ENCODE data around the gene MRPS23. TPM values are rescaled to one million over a fixed set of nuclear protein-coding genes. Genes with fewer than 3 reads are reported as not detected.
A peak's percentile ranks its signal among the peaks of the same experiment; 100 is the strongest.

MRPS23 gene
- total RNA-seq, 1 donor from 2014 or later = 15.3 TPM

DNA sequence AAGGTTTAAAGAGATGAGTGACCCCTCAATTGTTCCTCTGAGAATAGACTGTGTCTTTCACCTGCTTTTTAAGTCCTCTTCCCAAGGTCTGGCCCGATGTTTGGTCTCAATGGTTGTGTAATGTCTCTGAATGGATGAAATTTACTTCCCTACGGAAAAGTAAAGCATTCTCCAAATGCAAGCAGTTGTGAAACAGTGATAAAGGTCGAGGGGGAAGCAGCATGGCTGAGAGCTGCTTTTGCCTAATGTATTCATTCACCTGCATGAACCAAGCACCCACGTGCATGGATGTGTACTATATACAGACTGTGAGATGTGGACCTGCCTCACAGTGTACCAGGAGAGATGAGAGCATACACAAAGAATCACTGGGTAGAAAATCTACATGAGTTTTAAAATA is 11.4 kb downstream of the MRPS23 start:
- DNase-seq = no peak

DNA sequence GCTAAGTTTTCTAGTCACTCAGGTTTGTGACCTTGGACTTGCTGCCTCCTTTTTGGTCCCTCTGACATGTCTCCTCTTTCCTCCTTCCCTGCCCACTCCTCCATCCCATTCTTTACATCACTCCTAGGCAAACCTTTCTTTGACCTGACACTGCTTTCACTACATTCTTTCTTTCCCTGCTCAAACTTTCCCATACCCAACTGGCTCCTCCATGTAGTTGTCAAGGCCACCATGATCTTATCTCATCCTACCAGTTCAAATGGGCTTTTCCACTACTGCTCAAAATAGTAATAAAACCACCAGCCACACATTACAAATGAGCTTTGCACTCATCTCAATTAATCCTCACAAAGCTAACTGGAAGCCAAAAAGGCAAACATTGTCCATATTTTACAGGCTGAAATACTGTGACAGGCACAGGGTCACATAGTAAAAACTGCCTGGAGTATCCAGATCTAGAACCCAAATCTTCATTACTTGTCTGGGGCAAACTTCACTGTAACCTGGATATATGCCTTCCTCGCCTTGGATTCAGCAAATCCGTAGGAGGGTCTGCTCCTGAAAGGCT is 14.4 kb downstream of the MRPS23 start:
- no peak for DNase-seq

DNA sequence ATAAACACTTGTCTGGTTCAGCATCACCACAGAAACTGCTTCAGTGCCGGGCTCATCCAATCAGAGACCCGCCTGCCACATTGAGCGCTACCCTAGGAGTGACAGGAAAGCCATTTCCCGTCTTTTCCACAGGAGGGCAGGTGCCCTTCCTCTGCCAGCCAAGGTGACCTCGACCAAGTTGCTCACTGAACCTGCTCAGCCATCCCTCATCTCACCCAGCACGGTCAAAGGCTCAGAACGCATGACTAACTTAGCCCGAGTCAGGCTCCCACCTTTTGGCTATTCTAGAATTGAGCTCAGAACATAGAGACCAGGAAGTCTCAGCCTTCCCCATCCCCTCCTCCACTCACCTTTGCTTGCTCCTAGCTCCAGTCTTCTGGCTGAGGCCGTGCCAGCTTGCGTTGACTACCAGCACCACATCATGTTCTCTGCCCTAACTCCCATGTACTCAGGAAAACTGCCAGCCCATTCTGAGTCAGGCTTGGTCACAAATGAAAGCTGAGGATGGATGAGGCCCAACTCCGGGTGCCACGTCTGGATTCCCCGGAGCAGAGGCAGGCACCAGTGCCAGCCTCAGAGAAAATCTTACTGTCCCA is 15.6 kb downstream of the MRPS23 start:
- DNase-seq = no peak

DNA sequence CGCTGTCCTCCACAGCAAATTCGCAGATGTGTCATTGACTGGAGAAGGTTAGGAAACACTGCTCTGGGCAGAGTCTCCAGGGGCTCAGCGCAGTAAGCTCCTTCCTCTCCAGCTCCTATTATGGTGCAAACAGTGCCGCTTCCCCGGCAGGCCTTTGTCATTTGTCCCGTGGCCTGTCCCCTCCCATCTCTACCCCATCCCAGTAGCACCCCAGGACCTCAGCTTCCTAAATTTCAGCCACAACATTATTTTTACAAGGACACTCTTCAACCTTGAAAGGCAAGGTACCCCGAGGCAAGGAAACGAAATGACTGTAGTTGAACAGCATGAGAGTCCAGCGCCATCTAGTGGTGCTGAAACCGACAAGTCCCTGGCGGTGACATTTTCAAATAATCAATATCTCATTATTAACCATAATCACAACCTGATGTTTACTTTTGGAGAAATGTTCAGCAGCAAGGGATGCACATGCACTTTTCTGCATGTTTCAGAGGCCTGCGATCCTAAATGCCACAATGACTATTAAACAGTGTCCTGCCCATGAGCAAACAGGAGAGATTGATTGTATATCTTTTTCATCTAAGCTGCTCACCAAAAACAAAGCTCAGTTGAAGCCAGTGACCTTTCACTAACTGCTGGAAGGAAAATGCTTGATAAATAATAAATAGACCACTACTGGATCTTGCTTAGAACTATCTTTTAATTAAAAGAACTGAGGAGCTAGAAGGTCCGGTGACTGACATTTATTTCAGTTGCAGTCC is 16.5 kb downstream of the MRPS23 start:
- DNase-seq = peak; percentile 83

DNA sequence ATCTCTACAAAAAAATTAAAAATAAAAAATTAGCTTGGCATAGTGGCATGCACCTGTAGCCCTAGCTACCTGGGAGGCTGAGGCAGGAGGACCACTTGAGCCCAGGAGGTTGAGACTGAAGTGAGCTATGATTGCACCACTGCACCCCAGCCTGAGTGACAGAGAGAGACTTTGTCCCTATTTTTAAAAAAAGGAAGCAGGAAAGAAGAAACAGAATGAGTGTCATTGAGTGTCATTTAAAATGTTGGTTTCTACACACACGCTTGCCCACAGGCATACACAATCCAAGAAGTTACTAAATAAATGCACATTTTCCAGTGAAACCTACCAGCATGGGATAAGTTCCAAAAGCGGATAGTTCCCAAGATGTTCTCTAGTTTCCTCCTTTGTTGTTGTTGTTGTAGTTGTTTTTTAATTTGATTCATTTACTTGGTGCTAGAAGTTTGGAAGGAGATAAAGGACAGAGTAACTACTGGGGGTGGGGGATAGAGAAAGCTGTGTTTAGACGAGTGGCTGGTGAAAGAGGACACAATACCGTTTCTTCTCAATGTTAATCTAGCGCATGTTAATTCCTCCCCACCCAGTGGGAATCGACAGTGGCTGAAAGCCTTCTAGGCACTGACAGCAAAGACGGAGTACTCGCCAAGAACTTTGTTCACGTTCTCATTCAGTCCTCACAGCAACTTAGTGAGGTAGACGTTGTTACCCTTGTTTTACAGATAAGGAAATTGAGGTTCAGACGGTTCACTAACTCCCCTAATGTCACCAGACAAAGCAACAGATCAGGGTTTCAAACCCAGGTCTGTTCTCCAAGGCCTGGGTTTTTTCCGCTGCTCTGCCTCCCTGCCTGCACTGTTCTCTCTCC is 17.3 kb downstream of the MRPS23 start:
- peak; percentile 21 for DNase-seq

DNA sequence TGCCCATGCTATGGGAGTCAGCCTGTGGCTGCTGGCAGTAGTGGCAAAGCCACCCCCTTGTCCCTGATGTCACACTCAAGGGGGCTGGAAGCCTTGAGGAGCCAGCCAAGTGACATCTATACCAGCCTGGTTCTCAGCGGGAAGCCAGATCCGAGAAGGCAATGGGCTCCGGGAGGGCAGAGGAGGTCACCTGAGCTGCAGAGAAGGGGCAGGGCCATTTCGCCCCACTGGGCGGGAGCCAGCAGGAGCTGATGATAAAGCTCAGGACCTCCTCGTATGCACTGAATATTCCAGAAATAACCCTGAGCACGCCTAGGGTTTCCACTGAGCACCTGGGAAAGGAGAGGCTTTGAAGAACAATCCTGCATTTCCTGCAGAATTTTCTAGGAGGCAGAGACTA is 19.0 kb downstream of the MRPS23 start:
- no peak for DNase-seq

DNA sequence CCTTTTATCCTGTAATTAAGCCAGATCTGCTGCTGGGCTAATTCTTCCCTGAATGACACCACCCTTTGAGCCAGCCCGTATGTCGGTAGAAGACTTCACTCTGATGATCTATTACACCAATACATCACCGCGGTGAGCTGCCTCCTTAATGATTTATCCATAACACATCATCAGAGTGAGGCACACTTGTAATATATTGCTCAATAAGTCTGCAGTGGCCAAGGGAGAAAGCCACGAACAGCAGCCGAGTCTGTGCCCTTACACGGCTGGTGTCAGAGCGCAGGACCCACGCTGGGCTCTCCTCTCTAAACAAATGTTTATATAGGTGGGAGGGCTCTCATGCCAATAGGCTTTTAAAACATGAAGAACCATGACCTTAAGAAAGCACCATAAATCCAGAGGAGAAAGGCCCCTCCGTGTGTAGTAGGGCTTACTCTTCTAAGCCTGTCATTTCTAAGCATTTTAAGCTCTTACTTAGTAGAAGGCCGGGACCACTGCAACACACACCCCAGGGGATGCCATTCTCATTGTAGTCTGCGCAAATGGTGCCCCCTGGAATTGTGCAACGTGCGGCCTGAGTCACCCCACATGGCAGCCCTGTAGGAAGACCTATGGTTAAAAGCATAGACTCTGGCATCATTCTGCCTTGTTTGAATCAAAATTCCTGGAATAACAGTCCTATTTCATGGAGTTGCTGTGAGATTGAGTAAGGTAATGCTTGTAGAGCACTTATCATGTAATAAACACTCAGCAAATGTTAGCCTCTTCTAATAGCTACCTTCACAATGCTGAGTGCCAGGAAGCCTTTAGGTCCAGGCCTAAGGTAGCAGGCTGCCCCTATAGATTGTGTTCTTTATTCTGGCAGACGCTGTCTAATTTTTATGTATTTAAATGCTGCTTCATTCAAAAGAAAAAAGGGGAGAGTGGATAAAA is 26.1 kb downstream of the MRPS23 start:
- no peak for DNase-seq

DNA sequence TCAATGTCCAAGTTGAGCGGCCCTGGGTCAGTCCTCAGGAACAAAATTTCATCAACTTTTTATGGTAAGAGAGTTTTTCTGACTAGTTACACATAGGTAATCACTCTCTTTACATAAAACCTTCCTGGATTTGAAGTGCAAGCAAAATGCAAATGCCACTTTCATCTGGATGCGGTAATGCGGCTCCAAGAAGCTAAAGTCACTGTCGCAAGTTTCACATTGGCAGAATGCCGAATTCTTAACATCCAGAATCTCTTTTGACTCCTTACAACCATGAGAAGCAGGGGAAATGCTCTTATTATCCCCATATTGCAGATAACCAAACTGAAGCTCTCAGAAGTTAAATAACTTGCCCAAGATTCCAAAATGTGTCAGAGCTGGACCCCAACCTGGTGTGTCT is 30.0 kb downstream of the MRPS23 start:
- no peak for DNase-seq

DNA sequence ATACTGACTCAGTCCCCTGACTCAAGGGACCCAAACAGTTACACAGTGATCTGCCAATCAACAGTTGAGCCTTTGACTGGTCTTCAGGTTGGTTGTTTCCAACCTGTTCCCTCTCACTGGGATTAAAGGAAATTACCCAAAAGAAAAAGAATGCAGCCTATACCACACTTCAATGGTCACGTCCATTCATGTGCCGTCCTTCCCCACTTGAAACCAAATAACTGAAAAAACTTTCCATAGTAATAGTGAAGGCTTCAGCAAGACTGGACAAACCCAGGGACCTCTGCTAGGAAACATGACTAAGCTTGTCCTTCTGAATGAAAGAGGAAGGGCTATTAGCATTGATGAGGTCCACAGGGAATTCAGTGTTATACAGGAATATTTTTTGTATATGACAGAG is 30.6 kb downstream of the MRPS23 start:
- no peak for DNase-seq

DNA sequence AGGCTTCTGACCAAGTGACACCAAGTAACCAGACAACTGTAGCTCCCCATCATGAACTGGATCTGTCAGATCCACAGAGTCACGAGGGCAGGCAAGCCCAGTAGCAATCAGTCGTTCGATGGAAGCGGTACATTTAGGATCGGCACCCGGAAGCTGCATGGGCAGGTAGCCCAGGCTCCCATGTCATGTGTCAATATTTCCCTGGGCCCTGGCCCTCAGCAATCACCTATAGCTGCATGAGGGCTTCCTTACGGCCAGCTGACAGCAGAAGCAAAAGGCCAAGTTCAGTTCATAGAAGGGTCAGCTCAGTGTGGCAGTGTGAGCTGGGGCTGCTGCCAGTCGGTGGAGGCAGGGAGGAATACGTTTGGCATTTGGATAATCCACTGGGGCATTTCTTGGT is 31.8 kb downstream of the MRPS23 start:
- no peak for DNase-seq

DNA sequence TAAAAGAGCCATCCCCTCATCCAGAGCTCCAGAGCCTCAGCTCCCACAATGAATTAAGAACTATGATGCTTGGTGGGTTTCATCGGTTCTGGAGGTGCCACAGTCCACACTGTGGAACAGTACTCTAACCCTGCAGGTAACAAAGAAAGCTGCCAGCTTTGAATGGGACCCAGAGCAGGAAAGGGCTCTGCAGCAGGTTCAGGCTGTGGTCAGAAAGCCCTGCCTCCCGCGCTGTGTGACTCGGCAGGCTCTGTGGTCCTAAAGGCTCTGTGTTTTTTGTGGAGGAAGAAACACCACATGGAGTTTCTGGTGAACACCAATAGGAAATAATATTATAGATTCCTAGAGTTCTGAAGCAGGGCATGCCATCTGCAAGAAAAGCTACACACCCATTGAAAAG is 32.5 kb downstream of the MRPS23 start:
- no peak for DNase-seq

DNA sequence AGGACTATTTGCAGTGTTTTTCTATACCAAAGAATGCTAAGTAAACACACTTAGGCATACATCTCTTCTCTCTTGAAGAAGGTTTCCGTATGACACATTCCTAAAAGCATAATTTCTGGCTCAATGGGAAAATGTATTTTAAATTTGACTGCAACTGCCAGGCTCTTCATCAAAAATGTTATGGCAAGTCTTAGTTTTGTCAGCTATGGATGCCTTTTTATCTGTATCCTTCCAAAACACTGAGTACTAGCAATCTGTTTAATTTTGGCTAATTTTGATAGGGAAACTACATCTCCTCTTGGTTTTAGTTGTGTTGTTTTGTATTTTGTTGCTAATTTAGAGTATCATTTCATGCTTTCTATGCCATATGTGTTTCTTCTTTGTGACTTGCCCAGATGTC is 35.4 kb downstream of the MRPS23 start:
- DNase-seq = no peak

DNA sequence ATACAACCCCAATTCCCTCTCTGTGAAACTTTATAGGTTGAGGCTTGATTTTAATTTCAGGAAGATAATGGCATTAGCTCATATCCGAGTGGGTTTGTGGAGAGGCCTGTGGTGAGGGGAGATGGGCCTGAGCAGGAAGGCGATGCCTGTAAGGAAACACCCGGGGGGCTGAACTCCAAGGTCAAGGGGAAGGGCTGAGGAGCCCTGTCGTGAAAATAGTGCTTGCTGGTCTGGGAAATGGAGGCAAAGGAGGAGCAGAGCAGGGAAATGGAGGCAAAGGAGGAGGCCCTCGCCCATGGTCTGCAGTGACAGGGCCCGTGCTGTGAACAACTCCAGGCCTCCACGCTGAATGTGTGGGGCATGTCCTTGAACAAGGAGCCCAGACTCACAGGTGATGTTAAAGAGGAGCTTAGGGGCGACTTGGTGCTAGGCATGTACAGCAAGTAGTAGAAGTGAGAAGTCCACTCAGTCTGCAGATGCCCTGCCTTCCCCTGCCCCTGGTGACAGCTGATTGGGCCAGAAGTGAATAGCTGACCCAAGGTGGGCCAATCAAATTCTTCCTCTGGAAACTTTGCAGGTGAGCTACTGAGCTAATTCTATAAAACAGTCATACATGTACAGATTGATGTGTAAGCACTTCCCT is 38.1 kb downstream of the MRPS23 start:
- DNase-seq = no peak

DNA sequence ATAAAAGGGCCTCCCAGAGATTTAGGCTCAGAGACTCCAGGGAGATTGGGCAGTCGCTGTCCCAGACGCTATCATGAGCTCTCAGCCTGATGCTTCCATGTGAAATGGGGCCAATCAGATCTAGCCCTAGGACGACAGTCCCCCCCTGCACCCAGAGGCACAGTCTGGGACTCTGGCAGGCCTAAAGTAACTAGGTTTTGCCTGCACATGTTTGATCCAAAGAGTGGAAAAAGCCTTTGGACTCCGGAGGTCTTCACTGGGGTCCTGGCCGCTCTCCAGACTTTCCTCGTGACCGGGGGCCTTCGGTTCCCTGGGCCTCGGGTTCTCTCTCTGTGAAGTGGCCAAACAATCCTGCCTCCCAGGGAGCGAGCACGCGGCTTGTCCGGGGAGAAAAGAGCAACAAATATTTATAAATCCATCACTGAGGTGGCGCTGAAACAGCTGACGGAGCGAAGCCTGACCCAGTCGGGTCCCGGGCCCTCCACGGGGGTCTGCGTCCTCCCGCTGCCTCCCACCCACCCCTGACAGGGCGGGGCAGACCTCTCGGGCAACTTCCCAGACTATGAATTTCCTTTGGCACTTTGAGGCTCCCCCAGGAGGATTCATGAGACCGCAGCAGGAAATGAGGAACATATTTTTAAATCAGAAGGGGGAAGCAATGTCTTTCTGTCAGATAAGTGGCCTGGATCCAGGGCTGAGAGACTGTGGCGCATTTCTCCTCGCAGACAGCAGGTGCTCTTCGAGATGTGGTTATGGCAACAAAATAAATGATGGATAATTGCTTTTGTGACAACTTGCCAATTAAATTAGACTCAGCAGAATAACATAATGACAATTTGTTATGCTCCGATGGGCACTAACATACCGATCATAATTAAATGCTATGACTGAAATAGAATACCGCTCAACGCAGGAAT is 38.9 kb downstream of the MRPS23 start:
- peak; percentile 87 for DNase-seq

DNA sequence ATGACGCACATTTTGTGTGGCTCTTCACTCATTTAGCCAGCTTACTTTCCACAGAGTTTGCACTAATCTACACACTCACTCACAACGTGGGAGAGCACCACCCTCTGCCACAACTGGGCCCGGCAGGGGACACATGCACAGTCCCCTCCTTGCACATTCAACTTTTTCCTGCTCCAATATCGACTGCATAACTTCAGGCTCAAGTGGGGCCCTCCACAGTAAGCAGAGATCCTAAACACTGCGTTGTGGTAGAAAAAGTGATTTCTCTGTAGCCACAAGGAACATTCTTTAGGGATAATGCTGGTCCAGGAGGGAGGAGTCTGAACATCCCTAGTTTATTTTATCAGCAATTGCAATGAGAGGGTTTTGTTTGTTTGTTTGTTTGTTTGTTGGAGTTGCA is 40.0 kb downstream of the MRPS23 start:
- DNase-seq = no peak

DNA sequence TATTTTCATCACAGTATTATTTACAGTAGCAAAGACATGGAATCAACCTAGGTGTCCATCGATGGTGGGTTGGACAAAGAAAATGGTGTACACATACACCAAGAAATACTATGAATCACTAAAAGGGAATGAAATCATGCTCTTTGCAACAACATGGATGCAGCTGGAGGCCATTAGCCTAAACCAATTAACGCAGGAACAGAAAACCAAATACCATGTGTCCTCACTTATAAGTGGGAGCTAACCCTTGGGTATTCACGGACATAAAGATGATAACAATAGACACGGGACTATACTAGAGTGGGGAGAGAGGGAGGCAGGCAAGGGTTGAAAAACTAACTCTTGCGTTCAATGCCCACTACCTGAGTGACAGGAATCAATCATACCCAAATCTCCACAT is 41.0 kb downstream of the MRPS23 start:
- DNase-seq = no peak

DNA sequence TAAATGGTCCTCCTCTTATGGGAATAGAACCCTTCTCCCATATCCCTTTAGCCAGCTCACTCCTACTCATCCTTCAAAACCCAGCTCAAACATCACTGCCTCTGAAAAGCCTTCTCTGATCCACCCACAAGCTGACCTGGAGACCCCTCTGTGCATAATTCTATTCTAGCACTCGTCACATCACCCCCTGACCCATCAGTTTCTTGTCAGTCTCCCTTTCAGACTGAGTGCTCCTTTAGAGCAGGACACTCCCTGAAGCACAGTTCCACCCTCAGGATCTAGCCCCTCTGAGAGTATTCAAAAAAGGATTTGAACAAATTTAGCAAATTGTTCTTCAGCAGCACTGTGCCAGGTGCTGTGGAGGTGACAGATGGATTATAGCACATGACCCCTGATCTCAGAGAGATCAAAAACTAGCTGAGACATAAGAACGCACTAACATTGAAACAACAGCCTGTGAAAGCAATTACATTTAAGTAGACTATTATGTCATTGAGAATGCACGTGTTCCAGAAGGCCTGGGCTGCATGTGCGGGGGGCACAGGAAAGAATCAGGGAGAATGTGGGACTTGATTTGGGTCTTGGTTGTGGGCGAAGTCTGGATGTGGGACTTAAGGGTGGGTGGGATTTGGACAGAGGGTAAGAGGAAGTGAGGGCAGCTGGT is 43.5 kb downstream of the MRPS23 start:
- no peak for DNase-seq

DNA sequence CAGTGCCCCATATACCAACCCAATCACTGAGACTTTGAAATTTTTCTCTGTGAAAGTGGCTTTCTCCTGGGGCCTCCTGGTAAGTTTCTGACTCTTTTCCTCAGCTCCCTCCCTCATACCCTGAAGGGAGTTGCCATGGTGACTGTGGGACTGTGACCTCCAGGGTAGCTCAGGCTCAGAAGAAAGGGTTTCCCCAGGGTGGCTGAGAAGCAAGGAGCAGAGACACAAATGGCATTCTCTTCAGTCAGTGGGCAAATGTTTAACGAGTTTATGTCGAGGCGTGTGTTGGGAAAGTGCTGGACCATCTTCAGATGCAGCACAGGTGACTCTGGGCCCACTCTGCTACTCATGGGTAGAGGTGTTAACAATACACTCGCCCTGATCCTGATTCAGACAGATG is 46.8 kb downstream of the MRPS23 start:
- no peak for DNase-seq

DNA sequence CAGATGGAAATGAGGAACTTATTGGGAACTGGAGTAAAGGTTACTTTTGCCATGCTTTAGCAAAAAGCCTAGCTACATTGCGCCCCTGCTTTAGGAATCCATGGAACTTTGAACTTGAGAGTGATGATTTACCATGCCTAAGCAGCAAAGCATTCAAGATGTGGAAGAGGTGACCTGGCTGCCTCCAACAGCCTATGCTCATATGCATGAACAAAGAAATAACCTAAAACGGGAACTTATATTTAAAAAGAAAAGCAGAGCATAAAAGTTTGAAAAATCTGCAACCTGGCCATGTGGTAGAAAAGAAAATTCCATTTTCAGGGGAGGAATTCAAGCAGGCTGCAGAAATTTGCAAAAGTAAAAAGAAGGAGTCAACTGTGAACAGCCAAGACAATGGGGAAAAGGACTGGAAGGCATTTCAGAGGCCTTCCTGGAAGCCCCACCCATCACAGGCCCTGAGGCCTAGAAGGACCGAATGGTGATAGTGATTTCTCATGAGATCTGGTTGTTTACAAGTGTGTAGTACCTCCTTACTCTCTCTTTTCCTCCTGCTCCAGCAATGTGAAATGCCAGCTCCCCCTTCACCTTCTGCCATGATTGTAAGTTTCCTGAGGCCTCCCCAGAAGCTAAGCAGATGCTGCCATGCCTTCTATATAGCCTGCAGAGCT is 48.7 kb downstream of the MRPS23 start:
- no peak for DNase-seq

Measured in tongue (tissue), 2 donors.